HG02884 (cell line): ENCODE results near the gene RPL4.
A peak's percentile ranks its signal among the peaks of the same experiment; 100 is the strongest.
"Not testable (repeated sequence)": the region's sequence is repeated elsewhere in the genome, so short reads cannot be mapped to it uniquely, and the experiment has no call there.

Experiments
- ATAC-seq: cut with Tn5 transposase; IDR thresholded peaks from one replicate; pipeline ENCODE4 v1.9.1; 2021; ENCODE audit warnings: mild to moderate bottlenecking, moderate library complexity; ENCODE audit not compliant: unreplicated experiment

The RPL4 gene

DNA sequence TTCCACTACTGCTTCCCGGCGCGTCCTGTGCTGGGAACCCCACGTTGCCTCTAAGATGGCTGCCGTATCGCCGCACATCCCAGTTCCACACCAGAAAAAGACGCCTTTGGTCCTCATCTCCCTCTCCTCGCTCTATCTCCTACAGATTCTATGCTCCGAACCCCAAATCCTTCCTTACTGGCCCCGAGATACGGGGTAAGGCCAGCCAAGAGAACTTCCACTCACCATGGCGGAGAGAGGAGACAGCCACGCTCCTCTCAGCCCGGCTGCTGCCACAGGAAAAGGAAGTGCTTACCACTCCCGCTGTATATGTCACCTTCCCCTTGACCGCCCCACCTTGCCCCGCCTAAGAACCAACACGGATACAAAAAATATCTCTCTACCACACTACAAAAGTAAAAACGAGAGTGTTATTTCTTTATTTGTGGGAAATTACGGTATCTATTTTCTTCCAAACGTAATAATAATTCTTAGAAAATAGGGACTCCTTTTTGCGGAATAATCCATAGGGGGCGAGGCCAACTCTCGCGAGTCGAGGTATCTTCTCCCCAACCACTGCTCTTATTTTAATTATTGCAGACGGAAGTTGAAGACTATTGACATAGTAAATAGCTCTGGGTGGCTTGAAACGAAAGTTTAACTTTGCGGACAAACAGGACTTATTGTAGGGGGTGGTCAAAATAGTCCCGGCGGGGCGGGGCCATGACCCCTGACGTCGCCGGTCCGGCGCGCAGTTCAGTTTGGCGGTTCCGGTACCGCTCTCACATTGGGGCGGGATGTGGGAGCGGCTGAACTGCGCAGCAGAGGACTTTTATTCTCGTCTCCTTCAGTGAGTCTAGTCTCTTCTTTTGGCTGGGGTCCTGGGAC is at the start of gene RPL4, which contains the start of gene ZWILCH:
RPL4 (minus strand) TSS at position 293 of the 867 bp plus-strand sequence; CDS start at position 228, 65 bp downstream.
ZWILCH (plus strand) TSS at position 764 of the 867 bp plus-strand sequence; CDS start at position 777, 13 bp downstream.
- ATAC-seq, result peak; percentile 64

DNA sequence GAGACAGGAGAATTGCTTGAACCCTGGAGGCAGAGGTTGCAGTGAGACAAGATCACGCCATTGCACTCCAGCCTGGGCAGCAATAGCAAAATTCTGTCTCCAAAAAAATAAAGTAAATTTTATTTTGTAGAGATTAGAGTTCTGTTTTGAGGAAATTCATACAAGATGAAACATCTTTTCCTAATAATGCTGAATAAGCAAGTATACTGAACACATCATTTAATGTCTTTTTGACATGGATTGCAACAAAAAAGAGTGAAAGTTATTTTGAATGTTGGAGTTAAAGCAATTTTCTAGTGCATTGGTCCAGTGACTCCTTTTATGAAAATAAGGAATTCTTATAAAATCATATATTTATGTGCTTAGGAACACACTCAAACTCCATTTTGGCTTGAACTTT is 40.6 kb upstream of the RPL4 start:
- ATAC-seq, result no peak

DNA sequence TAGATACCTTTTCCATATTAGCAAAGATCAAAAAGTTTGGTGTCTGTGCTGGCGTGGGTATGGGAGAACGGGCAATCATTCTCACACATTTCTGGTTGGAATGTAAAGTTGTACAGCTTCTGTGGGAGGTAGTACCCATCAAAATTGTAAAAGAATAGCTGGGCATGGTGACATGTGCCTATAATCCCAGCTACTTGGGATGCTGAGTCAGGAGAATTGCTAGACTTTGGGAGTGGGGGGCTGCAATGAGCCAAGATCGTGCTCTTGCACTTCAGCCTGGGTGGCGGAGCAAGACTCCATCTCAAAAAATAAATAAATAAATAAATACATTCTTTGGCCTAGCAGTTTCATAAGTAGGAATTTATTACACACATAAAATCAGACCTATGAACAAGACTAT is 38.2 kb upstream of the RPL4 start:
- no peak for ATAC-seq

DNA sequence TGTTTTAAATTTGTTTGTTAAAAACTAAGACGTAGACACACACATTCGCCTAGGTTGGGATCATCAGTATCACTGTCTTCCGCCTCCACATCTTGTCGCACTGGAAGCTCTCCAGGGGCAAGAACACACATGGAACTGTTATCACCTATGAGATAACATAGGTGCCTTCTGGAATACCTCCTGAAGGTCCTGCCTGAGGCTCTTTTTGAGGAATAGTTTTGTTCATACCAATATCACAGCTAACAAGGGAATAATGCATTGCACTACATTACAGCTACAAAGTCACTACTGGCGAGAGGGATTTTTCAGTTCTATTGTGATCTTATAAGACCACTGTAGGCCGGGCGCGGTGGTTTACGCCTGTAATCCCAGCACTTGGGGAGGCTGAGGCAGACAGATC is 30.4 kb upstream of the RPL4 start:
- no peak for ATAC-seq

DNA sequence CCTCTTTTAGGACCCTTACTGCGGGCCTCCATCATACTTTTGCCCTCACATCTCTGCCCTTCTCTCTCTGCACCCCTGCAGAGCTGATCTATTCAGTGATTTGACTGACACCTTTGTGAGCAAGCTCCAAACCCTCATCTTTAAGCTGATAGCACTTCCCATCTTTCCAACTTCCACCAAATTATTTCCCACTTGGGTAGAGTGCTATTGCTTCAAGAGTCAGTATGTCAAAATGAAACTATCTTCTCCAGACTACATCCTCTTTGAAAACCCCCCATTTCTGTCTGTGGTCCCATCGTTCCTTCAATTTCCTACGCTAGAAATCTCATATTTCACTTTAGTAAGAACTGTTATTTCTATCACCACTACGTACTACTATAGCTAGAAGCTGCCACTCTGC is 20.2 kb upstream of the RPL4 start:
- no peak for ATAC-seq

DNA sequence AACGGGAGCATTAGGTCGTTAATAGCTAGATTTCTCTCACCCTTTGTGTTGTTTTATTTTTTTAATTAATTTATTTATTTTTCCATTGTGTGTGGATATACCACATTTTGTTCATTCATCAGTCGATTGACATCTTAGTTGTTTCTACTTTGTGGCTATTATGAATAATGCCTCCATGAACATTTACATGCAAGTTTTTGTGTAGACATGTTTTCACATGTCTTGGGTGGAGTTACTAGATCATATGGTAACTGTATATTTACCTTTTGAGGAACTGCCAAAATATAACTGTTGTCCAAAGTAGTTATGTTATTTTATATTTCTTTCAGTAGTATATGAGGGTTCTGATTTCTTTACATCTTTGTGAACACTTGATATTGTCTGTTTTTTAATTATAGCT is 19.3 kb upstream of the RPL4 start:
- no peak for ATAC-seq

DNA sequence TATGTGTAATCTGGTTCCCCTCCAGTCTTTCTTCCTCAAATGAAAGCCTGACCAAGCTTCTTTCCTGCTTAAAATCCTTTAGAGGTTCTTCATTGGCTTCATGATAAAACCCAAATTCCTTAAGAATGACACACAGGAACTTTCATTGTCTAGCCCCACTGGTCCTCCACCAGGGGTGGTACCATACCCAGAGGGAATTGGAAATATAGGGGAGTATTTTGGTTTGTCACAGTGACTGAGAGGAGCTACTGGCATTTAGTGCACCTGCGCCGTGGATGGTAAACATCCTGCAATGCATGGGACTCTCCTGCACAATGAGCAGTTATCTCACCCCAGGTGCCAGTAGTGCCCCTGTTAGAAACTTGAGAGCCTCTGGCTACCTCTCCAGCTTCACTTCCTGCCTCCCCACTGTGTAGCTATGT is 11.3 kb upstream of the RPL4 start:
- no peak for ATAC-seq

DNA sequence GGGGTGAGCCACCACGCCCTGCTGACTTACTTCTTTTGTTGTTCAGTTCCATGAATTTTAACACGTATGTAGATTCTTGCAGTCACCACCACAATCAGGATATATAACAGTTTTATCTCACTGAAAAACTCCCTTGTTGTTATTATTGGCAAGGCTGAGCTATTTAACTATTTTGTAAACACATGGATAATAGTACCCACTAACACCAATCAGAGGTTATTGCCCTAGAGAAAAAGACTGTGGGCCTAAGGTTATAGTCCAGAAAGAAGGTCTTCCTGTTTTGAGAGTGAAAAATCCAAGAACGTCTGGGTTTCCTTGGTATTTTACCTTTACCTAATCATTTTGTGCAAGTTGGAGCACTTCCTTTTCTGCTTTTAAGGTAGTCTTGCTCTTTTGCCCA is 9.9 kb upstream of the RPL4 start:
- ATAC-seq, result no peak

DNA sequence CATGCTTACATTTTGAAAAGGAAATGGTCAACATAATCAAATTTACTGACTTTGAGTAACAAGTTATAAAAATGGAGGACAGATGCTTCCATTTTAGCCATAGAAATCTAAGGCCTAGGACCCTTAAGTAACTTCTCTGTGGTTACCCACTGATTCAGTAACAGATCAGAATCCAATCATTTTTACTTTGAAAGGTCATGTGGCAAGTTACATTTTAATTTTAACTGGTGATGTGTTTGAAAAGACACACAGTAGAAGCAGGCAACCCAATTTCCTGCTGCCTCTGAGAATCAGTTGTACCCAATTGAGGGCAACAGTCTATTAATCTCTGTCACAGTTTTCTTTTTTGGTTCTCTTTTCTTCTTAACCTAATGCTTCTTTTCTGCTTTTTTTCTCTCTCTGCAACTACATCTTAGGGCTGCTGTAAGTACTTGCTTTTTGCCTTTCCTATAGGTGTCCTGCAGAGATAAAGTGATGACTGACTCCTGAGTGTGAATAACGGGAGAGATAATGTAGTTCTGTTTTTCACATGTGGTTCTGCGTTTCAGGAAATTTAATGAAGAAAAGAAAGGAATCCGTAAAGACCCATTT is 3.7 kb upstream of the RPL4 start:
- no peak for ATAC-seq

DNA sequence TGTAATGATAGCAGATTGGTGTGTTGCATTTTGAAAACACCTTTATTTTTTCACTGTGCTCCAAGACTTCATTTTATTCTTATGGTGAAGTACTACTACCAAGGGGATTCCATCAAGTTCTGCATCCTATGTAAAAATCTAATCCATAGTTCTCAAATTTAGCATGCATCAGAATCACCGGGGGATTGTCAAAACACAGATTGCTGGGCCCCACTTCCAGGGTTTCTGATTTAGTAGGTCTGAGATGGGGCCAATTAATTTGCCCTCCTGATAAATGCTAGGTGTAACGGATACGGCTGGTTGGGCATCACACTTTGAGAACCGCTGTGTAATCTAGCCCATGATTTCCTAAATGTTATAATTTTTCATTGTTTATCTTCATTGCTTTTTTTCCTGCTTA is 1.2 kb upstream of the RPL4 start:
- no peak for ATAC-seq

DNA sequence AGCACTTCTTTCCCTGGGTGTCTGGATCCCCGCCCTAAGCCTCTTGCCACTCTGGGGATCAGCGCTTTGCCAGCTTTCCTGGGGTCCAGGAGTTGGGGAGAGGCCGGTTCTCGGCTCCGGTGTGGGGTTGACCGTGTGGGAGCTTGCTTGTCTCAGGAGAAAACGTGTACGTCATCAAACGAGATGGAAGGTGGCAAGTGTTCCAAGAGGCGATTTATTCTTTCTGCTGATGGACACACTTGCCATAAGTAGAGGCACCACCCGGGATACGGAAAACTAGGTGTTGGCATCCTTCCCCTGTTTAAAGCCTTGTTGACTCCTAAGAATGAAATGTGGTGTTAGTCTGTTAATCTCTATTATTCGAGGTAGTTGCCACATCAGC is 766 bp upstream of the RPL4 start:
- ATAC-seq, result peak; percentile 13

DNA sequence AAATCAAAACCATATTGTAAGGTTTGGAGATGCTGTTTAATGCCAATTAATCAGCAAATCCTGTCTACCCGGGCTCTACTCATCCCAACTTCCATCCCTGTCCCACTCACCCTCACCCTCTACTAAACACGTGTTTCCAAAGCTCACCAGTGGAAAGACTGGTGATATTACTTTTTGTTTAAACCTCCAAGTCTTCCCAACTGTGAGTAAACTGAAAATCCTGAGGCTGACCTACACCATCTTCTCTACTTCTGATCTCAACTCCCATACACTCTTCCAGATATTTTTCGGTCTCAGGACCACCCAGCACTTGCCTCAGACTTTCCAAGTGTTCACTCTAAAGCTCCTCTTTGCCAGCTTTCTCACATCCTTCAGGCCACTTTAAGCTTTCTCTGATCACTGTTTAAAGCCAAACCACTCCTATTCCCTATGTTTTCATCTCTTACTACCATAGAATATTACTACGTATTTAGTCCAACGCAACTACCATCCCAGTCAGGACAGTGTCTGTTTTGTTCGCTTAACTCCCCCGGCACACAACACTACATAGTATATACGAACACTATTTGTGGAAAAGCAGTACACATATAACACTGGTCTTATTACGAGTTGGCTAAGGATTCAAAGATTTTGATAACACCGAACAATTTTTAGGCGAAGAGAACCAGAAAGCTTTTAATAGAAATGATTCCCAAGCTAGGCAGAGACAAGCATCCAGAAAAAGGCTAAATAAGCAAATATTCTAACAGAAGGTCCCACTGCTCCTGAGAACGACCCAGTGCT is 684 bp downstream of the RPL4 start:
- no peak for ATAC-seq

DNA sequence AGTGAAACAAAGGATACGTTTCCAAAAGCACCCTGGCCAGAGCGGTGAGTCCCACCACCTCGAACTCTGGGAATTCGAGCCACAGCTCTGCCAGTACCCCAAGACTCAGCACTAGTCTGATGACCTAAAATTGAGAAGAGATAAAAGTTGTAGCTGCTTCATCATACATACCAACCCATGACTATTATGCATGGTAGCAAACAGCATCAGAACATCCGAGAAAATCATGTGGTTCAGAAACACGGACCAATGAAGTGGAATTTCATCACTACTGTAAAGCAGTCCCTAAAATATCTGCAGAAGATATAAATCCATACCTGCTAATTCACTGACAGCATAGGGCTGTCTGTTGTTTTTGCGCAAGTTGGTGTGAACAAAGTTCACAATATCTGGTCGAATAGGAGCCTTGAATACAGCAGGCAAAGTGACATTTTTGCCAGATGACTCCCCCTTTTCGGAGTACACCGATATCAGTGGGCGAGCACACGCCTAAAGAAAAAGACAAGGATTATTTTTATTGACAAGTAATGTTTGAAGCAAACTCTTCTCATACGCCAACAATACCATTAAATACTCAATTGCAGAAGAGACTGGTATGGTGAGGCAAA is 1.5 kb downstream of the RPL4 start:
- not testable (repeated sequence) for ATAC-seq

DNA sequence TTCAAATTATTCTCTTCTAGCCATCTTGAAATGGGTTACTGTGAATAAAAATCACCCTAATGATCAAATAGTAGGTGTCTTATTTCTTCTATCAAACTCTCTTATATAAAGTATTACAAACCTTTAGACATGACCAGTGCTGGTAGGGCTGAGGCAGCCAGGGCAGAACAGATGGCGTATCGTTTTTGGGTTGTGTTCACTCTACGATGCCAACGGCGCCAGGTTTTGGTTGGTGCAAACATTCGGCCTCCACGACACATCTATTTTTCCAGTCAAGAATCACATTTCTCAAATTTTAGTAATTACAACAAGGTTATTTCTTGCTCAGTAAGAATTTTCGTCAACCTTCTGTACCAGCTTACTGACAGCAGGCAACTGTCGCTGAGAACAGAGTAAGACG is 2.2 kb downstream of the RPL4 start:
- no peak for ATAC-seq

DNA sequence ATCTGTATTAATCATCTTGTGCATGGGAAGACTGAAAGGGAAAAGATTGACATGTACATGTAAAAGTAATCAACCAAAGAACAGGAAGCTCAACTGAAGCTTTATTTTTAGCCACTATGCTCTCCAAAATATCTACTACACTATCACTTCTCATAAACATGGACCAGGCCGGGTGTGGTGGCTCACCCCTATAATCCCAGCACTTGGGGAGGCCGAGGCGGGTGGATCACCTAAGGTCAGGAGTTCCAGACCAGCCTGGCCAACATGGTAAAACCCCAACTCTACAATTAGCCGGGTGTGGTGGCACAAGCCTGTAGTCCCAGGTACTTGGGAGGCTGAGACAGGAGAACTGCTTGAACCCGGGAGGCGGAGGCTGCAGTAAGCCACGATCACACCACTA is 4.3 kb downstream of the RPL4 start:
- ATAC-seq, result not testable (repeated sequence)

DNA sequence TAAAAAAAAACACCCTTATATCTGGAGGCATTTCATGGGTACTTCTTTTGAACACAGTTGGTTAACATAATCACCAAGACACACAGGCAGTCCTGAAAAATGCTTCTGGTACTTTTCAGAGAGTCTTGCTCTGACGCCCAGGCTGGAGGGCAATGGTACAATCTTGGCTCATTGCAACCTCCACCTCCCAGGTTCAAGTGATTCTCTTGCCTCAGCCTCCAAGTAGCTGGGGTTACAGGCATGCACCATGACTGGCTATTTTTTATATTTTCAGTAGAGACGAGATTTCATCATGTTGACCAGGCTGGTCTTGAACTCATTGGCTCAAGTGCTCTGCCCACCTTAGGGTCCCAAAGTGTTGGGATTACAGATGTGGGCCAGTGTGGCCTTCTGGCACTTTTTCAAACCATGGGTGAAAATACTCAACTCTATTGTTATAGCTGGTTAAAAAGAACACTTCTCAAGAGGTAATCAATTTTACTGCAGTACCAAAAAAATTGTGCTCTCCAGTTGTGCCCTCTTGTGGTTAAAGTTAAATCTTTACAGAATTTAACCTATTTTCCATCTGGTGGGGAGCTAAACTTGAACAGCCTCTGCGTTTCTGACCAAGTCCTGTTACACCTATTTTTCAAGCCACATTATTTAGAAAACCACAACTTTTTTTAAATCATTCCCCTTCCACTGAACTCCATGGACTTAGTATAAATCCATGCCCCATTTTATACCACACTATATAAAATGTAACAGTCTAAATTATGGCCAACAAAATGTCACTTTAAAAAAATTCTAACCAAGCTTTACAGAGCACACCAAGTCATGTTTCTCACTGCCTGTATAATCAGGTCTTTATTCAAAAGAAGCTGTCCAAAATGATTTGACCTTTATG is 5.9 kb downstream of the RPL4 start:
- no peak for ATAC-seq

DNA sequence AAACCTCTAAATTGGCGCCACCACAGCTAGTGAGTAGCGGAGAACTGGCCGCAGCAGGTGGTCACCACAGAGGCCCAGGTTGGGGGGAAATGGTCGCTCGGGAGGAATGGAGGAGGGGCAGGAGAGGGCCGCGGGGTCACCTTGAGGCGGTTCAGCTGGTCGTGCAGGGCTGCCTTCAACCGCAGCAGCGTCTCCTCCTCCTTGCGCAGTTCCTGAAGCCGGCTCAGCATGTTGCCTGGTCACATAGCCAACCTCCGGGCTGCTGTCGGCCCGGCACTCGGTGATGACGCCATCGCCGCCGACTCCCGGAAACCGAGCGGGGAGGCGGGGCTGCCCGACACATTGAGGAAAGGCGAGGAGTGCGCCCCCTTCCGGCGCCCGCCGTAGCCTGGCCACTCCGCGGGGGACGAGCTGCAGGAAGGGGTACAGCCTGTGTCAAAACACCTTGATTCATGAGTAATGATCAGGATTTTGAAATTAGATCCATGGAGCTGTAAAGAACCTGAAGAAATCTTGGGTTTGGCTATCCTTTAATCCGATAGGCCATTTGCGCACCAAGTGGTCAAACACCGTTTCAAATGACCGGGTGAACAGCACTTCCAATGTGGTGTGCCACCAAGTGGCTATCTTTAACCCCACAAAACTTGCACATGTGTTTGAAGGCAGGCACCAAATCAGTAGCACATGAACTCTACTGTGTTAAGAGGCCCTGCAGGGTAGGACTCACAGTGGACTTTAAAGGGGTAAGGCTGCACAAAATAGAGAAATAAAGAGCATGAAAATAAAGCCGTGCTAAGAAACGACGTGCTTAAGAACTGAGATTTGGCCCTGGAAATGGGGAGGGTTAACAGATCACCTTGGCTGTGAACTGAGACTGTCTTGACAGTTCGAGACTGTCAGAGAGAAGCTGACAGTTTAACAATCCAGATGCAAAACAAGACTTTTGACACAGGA is 6.9 kb downstream of the RPL4 start, which contains the start of gene SNAPC5:
SNAPC5 (minus strand) TSS at position 261 of the 954 bp plus-strand sequence; CDS start at position 230, 31 bp downstream.
- ATAC-seq, result peak; percentile 79

DNA sequence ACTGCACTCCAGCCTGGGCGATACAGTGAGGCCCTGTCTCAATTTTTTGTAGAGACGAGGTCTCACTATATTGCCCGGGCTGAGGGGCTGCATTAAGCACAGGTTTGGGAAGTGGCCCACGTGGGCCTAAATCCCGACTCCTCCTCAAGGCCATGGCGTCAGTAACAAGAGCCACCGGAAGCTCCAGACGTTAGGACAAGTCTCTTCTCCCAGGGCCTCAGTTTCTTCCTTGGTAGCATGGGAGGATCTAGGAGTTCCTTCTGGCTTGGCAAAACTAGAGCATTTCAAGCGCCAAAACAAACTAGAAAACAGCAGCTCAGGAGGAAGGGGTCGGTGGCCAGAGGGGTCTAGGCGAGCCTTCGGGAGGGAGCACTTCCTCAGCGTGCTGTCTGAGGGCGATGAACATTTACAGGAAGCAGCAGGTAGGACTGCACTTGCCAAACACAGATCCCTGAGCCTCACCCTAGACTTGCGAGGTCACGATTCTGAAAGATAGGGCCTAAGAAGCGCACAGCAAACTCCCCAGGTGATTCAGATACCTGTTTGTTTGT is 7.6 kb downstream of the RPL4 start:
- ATAC-seq, result peak; percentile 8

DNA sequence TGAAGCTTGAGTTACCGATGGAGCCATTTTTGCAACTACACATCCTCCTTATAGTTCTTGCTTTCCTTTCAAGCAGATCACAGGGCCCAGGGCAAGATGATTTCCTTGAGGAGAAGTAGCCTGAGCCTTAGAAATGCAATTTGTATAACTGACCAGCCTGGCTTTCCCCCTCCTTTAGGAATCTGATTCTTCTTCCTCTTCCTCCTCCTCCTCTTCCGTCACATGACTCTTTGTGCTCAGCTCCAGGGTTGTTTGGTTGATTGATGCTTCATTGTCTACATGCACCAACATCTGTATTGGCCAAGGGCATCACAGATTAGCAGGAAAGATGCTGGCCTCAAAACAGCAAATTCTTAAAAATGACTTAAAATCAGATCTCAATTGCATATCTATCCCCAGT is 10.4 kb downstream of the RPL4 start:
- no peak for ATAC-seq
